Mammary microvascular endothelial cell (primary cell): ENCODE measurements around the gene GAB4. TPM values are rescaled to one million over a fixed set of nuclear protein-coding genes. Genes with fewer than 3 reads are reported as not detected.

ENCODE experiments used
- total RNA-seq: library from RNA; depleted of rRNA; stranded (reverse); fragments of >200 nt; gene quantifications from 2 replicates; pipeline ENCODE4 v1.2.3, GENCODE V29; 2015

GAB4 gene
- not detected in 2 replicates for total RNA-seq

GRCh38 chr22:17007852-17008731 is at the start of gene GAB4:
Gene GAB4 (minus strand): TSS chr22:17008222. CDS start chr22:17008114, 108 bp downstream.

Other genes with a start within 250 kb of the GAB4 start
- gene XKR3, start 182.8 kb downstream of the GAB4 start, total RNA-seq, result not detected in 2 replicates
- 6.8 and 11.9 TPM in 2 replicates for gene IL17RA, start 76.8 kb upstream of the GAB4 start, total RNA-seq
- gene TMEM121B, start 113.1 kb upstream of the GAB4 start, total RNA-seq, result 0.10 and 0.33 TPM in 2 replicates
- 39.6 and 51.2 TPM in 2 replicates for gene HDHD5, start 151.1 kb upstream of the GAB4 start, total RNA-seq
- 15.3 and 15.8 TPM in 2 replicates for gene ADA2, start 211.2 kb upstream of the GAB4 start, total RNA-seq